GM18507 (cell line): Measurements from ENCODE around the gene EFCAB14.
"Not testable (repeated sequence)": the region's sequence is repeated elsewhere in the genome, so short reads cannot be mapped to it uniquely, and the experiment has no call there.

Experiments used
- DNase-seq: peaks from one replicate; pipeline ENCODE4 v3.0.0; 2011; ENCODE audit warnings: low read depth; ENCODE audit not compliant: insufficient read length; ENCODE audit errors: extremely low spot score
- FAIRE-seq: peaks from 2 replicates; lab custom pipeline; 2011; peaks lifted over from hg19 to GRCh38; lab: Jason Lieb, UNC

The EFCAB14 gene

DNA sequence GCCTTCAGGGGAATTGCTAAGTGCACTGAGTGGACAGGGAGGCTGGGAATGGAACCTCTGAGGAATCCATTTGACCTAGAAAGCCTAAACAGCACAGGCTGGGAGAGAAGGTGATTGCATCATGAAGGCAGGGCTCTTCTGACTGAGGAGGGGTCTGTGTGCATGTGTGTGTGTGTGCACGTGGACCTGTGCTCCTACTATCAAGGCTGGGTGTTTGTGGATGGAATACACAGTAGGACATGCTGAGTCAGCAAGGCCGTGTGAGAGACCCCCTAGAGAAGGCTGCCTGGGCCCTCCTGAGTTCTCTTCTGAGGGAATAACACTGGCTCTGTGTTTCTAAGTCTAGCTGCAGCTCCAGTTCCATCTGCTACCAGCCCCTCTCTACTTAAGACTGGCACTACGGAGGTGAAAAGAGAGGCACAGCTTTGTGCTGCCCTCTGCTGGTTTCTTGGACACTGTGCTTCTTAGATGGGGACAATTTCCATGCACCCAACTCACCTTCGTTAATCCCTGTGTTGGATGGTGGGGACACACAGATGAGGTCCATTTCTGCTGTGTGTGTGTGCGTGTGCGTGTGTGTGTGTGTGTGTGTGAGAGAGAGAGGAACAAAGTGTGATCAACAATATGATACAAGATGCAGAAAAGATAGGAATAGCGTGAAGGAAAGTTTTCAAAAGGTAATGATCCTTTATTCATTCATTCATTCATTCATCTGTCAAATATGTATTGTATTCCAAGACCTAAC lies 6.2 kb upstream of the EFCAB14 start:
- peak; percentile 81 for FAIRE-seq
- DNase-seq, result no peak

DNA sequence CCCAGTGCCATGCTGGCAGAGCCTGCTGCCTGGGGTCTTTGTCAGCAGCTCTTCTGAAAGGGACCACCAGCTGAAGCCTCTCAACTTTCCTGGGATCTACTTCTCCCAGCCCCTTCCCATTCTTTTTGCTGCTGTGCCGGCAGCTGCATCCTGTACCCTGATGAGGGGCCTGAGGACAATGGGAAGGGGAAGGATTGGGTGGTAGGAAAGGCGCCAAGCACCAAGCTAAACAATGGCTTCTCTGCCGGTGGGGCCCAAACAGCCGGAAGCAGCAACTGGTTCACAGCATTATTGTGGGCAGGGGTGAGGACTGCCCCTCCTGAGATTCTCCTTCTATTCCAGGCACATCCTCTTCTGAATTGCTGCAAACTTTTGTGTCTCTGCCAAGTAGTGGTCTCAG lies 5.0 kb upstream of the EFCAB14 start:
- DNase-seq (no peak), FAIRE-seq (no peak)

GRCh38 chr1:46721686-46722205 lies 2.8 kb upstream of the EFCAB14 start:
- FAIRE-seq, result no peak
- no peak for DNase-seq

DNA sequence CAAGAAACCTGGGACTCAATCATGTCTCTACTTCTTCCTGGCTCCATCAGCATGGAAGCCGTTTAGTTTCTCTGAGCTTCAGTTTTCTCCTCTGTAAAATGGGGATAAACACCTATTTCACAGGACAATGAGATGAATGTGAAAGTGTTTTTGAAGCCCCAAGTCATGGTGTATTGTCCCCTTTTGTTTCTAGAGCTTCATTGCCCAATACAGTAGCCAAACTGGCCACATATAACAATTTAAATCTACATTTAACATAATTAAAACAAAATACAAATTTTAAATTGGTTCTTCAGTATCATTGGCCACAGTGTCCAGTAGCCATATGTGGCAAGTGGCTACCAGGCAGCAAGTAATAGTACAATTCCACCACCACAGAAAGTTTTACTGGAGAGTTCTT lies 2.3 kb upstream of the EFCAB14 start:
- no peak for DNase-seq
- FAIRE-seq, result no peak

DNA sequence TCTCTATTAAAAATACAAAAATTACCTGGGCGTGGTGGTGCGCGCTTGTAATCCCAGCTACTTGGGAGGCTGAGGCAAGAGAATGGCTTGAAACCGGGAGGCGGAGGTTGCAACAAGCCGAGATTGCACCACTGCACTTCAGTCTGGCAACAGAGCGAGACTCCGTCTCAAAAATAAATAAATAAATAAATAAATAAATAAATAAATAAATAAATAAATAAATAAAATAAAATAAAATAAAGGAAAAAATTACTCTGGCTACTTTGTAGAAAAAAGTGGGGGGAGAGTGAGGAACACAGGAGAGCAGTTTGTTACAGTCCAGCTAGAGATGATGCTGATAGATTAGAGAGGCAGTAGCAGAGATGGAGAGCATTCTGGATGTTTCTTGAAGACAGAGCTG lies 1.4 kb upstream of the EFCAB14 start:
- not testable (repeated sequence) for FAIRE-seq

GRCh38 chr1:46719689-46720088 lies 775 bp upstream of the EFCAB14 start:
- FAIRE-seq (no peak), DNase-seq (no peak)

More for the DNA sequence above, 1.4 kb upstream of the EFCAB14 start:
- not testable (repeated sequence) for DNase-seq

DNA sequence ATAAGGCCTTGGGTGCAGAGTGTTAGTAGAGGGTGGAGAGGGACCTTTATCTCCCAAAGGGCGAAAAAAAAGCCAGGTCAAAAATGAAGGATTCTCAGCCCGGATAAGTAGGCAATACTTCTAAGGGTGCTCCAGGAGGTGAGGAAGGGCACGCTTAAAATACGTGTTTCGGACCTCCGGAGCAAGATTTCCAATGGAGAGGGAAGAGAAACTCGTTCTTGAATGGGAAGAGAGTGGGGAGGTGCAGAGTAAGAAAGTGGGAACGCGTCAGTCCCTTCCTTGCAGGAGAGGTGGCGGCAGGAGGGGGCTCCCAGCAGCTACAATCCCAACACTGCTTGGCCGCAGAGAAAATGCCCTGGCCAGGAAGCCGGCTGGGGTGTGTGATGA lies 581 bp downstream of the EFCAB14 start:
- DNase-seq (no peak), FAIRE-seq (no peak)

- FAIRE-seq, result no peak
- DNase-seq, result no peak
Observed at GRCh38 chr1:46717654-46718053, 1.3 kb downstream of the EFCAB14 start.

- DNase-seq (no peak), FAIRE-seq (no peak)
Observed at GRCh38 chr1:46714976-46715375, 3.9 kb downstream of the EFCAB14 start.

- DNase-seq, result no peak
- no peak for FAIRE-seq
Observed at GRCh38 chr1:46708121-46708520, 10.8 kb downstream of the EFCAB14 start.

- no peak for DNase-seq
- no peak for FAIRE-seq
Observed at GRCh38 chr1:46705408-46705807, 13.5 kb downstream of the EFCAB14 start.

GRCh38 chr1:46703927-46704641 lies 14.8 kb downstream of the EFCAB14 start:
- DNase-seq (no peak), FAIRE-seq (no peak)

DNA sequence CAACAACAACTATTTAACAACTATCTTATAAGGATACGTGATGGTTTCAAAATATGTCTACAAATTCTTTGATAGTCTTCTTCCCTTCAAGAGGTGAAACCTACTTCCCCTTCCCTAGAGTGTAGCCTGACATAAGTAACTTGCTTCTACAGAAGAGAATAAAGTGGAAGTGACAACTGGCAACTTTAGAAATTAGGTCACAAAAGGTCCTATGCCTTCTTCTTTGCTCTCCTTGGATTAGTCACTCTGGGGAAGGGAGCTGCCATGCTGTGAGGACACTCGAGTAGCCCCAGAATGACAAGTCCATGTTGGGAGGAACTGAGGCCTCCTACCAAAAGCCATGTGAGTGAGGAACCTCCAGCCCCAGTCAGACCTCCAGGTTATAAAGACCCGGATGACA lies 19.2 kb downstream of the EFCAB14 start:
- FAIRE-seq, result no peak
- DNase-seq, result no peak

GRCh38 chr1:46697053-46697452 lies 21.9 kb downstream of the EFCAB14 start:
- no peak for FAIRE-seq
- DNase-seq, result no peak

DNA sequence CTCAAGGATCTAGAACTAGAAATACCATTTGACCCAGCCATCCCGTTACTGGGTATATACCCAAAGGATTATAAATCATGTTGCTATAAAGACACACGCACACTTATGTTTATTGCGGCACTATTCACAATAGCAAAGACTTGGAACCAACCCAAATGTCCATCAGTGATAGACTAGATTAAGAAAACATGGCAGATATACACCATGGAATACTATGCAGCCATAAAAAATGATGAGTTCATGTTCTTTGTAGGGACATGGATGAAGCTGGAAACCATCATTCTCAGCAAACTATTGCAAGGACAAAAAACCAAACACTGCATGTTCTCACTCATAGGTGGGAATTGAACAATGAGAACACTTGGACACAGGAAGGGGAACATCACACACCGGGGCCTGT lies 24.2 kb downstream of the EFCAB14 start:
- not testable (repeated sequence) for FAIRE-seq, DNase-seq

DNA sequence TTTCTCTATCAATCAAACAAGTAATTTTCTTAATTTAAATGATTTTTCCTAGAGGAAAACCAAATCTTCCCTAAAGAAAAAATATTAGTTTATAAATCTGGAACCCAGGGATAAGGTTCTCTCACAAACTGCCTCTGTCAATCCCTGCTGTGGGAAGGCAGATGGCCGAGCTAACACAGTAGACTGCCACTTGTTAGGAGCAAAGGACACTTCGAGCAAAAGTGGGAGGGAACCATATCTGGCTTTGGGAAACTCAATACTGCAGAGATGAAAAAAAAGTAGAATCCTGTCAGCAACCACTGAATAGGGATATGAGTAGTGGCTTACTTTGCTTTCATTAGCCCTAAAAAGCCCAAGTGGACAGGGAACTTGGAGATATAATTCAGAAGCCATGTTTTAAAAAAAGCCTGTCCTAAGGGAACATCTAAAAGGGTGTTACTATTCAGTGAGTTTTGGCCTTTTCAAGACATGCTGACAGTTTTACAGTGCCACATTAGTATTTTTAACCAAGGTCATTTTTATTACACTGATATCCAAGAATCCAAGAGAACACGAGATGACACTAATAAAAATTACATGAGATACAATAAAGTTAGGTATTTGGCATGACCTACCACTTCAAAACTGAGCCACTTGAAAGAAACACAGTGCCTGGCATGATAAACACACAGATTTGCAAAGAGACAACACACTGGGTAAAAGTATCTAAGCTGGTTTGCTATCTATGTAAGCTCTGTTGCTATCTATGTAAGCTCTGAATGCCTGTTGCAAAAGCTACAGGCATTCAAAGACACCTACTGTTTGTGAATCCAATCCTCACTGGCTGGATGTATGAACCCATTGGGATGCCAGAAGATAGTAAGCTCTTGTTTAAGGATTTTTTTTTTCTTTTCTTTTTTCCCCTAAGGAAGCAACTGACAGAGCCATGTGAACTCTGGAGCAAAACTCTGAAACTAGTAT lies 25.8 kb downstream of the EFCAB14 start:
- FAIRE-seq, result no peak
- no peak for DNase-seq

- FAIRE-seq (no peak), DNase-seq (no peak)
Observed at GRCh38 chr1:46691997-46692790, 26.7 kb downstream of the EFCAB14 start.

GRCh38 chr1:46690931-46691421 lies 27.9 kb downstream of the EFCAB14 start:
- FAIRE-seq, result no peak
- DNase-seq, result no peak

- no peak for FAIRE-seq
Observed at GRCh38 chr1:46689897-46690296, 29.0 kb downstream of the EFCAB14 start.

More at GRCh38 chr1:46689897-46690296, 29.0 kb downstream of the EFCAB14 start:
- no peak for DNase-seq
